T-helper 22 cell (primary cell): ENCODE data around the gene CHN2.

Experiments
- DNase-seq: peaks from one replicate; pipeline ENCODE4 v3.0.0-alpha.2; 2020; ENCODE audit warnings: low read depth

Gene CHN2

GRCh38 chr7:29469976-29470557, 275.5 kb downstream of the CHN2 start:
- no peak for DNase-seq

- no peak for DNase-seq
Observed at GRCh38 chr7:29471444-29472138, 277.0 kb downstream of the CHN2 start.

GRCh38 chr7:29476916-29477315, 282.3 kb downstream of the CHN2 start:
- DNase-seq = no peak

- no peak for DNase-seq
Observed at GRCh38 chr7:29478226-29478625, 283.7 kb downstream of the CHN2 start.

GRCh38 chr7:29478687-29479240, 284.2 kb downstream of the CHN2 start:
- no peak for DNase-seq

- no peak for DNase-seq
Observed at GRCh38 chr7:29479301-29480200, 285.0 kb downstream of the CHN2 start.

GRCh38 chr7:29480451-29480850, 285.9 kb downstream of the CHN2 start:
- no peak for DNase-seq

GRCh38 chr7:29480934-29481651, 286.5 kb downstream of the CHN2 start:
- DNase-seq = no peak

GRCh38 chr7:29482056-29482455, 287.5 kb downstream of the CHN2 start:
- DNase-seq = no peak

- DNase-seq = no peak
Observed at GRCh38 chr7:29483219-29484104, 288.9 kb downstream of the CHN2 start.

- no peak for DNase-seq
Observed at GRCh38 chr7:29484280-29484679, 289.7 kb downstream of the CHN2 start.

GRCh38 chr7:29485339-29486190, 291.0 kb downstream of the CHN2 start:
- no peak for DNase-seq

GRCh38 chr7:29486191-29486700, 291.7 kb downstream of the CHN2 start:
- no peak for DNase-seq

GRCh38 chr7:29487424-29487823, 292.8 kb downstream of the CHN2 start:
- no peak for DNase-seq

GRCh38 chr7:29488203-29488970, 293.8 kb downstream of the CHN2 start:
- DNase-seq = no peak

GRCh38 chr7:29488977-29489376, 294.4 kb downstream of the CHN2 start:
- DNase-seq = no peak

GRCh38 chr7:29490094-29490607, 295.6 kb downstream of the CHN2 start:
- DNase-seq = no peak

GRCh38 chr7:29494350-29494749, 299.8 kb downstream of the CHN2 start:
- DNase-seq = no peak

GRCh38 chr7:29495653-29496052, 301.1 kb downstream of the CHN2 start:
- DNase-seq = no peak
